Panc1 (cell line): ENCODE data around the gene ERG28.

Experiments used
- CTCF ChIP-seq: fragments of 450-650 bp; IDR thresholded peaks from 2 replicates; pipeline ENCODE4 v1.5.1; 2017; ENCODE audit warnings: mild to moderate bottlenecking
- POLR2AphosphoS5 ChIP-seq: IDR thresholded peaks from 2 replicates; pipeline ENCODE4 v1.6.1; 2012; ENCODE audit warnings: mild to moderate bottlenecking, low read depth, low read length, moderate library complexity
- REST ChIP-seq, 2 experiments: IDR thresholded peaks; 2 replicates each; pipeline ENCODE4 v1.6.1; 2011 to 2012; ENCODE audit warnings: low read depth in 2 of 2, control low read depth in 1 of 2, low read length in 1 of 2, mild to moderate bottlenecking in 1 of 2, moderate library complexity in 1 of 2; ENCODE audit not compliant: insufficient read depth in 1 of 2
- SIN3A ChIP-seq: IDR thresholded peaks from 2 replicates; pipeline ENCODE4 v1.6.1; 2012; ENCODE audit warnings: low read depth, mild to moderate bottlenecking, low read length, moderate library complexity, borderline replicate concordance; ENCODE audit not compliant: insufficient read depth

GRCh38 chr14:75625034-75625433 is 35.6 kb downstream of the ERG28 start:
- TF ChIP-seq CTCF (no peak), POLR2AphosphoS5 (no peak), REST (IDR thresholded peaks at IDR 0.05; ENCODE audit: insufficient read depth in 1 of 2, low read depth in 2 of 2, low read length in 1 of 2) (no peak), SIN3A (no peak)
